GM12892 (cell line): Measurements from ENCODE around the gene WDR36.

Experiments
- POLR2A ChIP-seq: IDR thresholded peaks from 2 replicates; pipeline ENCODE4 v1.6.1; 2011; ENCODE audit warnings: low read depth, low read length, control low read depth
- POLR2AphosphoS5 ChIP-seq: IDR thresholded peaks from 2 replicates; pipeline ENCODE4 v1.6.1; 2011; ENCODE audit warnings: low read depth, low read length, control low read depth

- no peak for TF ChIP-seq POLR2AphosphoS5
- no peak for TF ChIP-seq POLR2A
Observed at GRCh38 chr5:111063709-111064322, 28.3 kb upstream of the WDR36 start.
